HL-60 (cell line): ENCODE results near the gene GNAT1.
"Not testable (repeated sequence)": the region's sequence is repeated elsewhere in the genome, so short reads cannot be mapped to it uniquely, and the experiment has no call there.

ENCODE experiments used
- DNase-seq, 2 experiments: peaks; one replicate each; pipeline ENCODE4 v3.0.0-alpha.2; 2010 to 2020; ENCODE audit warnings: low read depth in 1 of 2, low spot score in 1 of 2
- H3K27ac ChIP-seq: fragments of 250-450 bp; sonication (Bioruptor Pico); replicated peaks from 2 replicates; pipeline ENCODE4 v1.5.1; 2020; ENCODE audit warnings: mild to moderate bottlenecking, moderate library complexity
- H3K27me3 ChIP-seq: fragments of 250-450 bp; sonication (Bioruptor Pico); 2 replicates; pipeline ENCODE4 v1.5.1; 2021; ENCODE audit warnings: mild to moderate bottlenecking, moderate library complexity; ENCODE audit not compliant: insufficient read depth, poor library complexity, severe bottlenecking
- H3K4me3 ChIP-seq: replicated peaks from 2 replicates; pipeline ENCODE4 v1.5.1; 2011; ENCODE audit warnings: mild to moderate bottlenecking, control low read depth, low read length; ENCODE audit not compliant: insufficient read depth
- GABPA ChIP-seq: IDR thresholded peaks from 2 replicates; pipeline ENCODE4 v1.6.1; 2012; ENCODE audit warnings: low read depth
- POLR2AphosphoS5 ChIP-seq: IDR thresholded peaks from 2 replicates; pipeline ENCODE4 v1.6.1; 2012; ENCODE audit warnings: low read depth
- SPI1 ChIP-seq: IDR thresholded peaks from 2 replicates; pipeline ENCODE4 v1.6.1; 2012; ENCODE audit warnings: low read depth, mild to moderate bottlenecking, borderline replicate concordance
- TF ChIP-seq, protein P1 (sequence below): IDR thresholded peaks from 2 replicates; pipeline ENCODE4 v1.6.1; 2012; ENCODE audit warnings: low read depth; ENCODE audit not compliant: insufficient replicate concordance
- TF ChIP-seq, protein P2 (sequence below): IDR thresholded peaks from one replicate; pipeline ENCODE4 v1.5.1; 2011; ENCODE audit warnings: low read length, control low read depth, inconsistent platforms; ENCODE audit not compliant: insufficient read depth

The GNAT1 gene

DNA sequence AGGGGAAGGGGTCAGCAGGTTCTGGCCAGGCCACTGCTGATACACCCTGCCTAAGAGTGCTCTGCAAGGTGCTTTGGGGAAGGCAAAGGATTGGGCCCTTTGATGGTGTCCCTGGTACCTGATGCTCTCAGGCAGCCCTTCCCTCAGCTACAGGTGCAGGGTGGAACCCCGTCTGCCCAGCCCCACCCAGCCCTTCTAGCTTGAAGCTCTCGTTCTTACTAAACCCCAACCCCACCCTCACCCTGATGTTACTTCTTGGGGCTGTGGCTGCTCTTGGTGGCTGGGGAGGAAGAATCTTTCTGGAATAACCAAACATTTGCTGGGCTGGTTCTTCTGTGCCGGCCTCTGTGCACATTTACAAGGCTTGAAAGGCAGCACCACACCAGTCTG, 51.0 kb downstream of the GNAT1 start:
- TF ChIP-seq, protein P1, sequence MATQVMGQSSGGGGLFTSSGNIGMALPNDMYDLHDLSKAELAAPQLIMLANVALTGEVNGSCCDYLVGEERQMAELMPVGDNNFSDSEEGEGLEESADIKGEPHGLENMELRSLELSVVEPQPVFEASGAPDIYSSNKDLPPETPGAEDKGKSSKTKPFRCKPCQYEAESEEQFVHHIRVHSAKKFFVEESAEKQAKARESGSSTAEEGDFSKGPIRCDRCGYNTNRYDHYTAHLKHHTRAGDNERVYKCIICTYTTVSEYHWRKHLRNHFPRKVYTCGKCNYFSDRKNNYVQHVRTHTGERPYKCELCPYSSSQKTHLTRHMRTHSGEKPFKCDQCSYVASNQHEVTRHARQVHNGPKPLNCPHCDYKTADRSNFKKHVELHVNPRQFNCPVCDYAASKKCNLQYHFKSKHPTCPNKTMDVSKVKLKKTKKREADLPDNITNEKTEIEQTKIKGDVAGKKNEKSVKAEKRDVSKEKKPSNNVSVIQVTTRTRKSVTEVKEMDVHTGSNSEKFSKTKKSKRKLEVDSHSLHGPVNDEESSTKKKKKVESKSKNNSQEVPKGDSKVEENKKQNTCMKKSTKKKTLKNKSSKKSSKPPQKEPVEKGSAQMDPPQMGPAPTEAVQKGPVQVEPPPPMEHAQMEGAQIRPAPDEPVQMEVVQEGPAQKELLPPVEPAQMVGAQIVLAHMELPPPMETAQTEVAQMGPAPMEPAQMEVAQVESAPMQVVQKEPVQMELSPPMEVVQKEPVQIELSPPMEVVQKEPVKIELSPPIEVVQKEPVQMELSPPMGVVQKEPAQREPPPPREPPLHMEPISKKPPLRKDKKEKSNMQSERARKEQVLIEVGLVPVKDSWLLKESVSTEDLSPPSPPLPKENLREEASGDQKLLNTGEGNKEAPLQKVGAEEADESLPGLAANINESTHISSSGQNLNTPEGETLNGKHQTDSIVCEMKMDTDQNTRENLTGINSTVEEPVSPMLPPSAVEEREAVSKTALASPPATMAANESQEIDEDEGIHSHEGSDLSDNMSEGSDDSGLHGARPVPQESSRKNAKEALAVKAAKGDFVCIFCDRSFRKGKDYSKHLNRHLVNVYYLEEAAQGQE = no peak
- TF ChIP-seq POLR2AphosphoS5 = no peak
- Histone ChIP-seq H3K27ac (peak overlapping the region; percentile 93), H3K27me3 (no peaks in the 10 kb centered on the region)

DNA sequence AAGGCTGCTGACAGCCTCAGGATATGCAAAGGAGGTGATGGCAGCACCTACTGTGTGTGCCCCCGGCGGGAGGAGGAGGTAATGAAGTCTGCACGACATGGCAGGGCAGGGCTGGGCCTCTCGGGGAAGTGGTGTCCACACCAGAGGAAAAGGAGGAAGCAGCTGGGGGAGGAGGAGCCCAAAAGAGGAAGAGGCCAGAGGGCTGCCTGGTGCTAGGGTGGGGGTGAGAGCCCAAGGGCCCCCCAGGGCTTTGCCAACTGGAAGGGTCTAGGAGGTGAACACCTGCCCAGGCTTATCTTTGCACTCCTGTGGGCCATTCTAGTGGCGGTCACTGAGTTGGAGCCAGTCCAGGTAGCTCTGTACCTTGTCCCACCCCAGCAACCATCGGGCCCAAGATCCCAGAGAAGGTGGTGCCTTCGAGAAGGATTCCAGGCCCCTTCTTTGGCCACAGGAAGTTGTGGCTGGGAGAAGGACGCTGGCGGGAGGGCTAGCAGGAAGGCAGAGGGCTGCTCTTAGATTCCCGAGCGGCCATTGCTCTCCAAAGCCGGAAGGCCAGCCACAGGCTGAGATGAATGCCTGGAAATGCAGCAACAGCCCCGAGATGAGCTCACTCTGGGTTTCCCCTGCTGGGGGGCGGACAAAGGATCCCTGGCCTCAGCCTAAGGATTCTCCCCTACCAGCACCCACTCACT, 51.6 kb downstream of the GNAT1 start:
- no peaks in the 10 kb centered on the region for H3K27me3 ChIP-seq
- H3K27ac ChIP-seq = peak overlapping the region; percentile 93
- H3K4me3 ChIP-seq = peak overlapping the region; percentile 24; the same call in 1 of the 2 replicates
- peak; percentile 85 to 99 for DNase-seq
- TF ChIP-seq, protein P1 = no peak
- TF ChIP-seq SPI1 (peak; percentile 99), POLR2AphosphoS5 (peak; percentile 92)

More for the DNA sequence above, 51.0 kb downstream of the GNAT1 start:
- no peak overlapping the region for H3K4me3 ChIP-seq
- no peak for DNase-seq

DNA sequence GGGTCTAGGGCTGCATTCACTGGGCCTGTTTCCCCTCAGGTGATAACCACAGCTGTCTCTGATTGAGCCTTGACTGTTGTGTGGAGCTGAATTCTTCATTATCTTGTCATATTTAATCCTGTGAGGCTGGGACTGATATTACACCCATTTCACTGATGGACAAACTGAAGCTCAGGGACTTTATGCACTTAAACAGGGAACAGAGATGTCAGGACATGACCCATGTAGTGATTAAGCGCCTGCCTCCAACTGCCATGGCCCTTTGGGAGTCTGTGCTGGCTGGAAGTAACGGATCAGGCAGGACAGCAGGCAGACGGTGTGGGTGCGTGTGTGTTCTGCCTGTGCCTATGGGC, 52.1 kb downstream of the GNAT1 start:
- Histone ChIP-seq H3K27ac (peak overlapping the region; percentile 93), H3K4me3 (peak overlapping the region; percentile 24; the same call in 1 of the 2 replicates), H3K27me3 (no peaks in the 10 kb centered on the region)
- no peak for DNase-seq
- TF ChIP-seq, protein P1 = no peak
- TF ChIP-seq SPI1 (no peak), GABPA (no peak), POLR2AphosphoS5 (no peak)
- TF ChIP-seq, protein P2, sequence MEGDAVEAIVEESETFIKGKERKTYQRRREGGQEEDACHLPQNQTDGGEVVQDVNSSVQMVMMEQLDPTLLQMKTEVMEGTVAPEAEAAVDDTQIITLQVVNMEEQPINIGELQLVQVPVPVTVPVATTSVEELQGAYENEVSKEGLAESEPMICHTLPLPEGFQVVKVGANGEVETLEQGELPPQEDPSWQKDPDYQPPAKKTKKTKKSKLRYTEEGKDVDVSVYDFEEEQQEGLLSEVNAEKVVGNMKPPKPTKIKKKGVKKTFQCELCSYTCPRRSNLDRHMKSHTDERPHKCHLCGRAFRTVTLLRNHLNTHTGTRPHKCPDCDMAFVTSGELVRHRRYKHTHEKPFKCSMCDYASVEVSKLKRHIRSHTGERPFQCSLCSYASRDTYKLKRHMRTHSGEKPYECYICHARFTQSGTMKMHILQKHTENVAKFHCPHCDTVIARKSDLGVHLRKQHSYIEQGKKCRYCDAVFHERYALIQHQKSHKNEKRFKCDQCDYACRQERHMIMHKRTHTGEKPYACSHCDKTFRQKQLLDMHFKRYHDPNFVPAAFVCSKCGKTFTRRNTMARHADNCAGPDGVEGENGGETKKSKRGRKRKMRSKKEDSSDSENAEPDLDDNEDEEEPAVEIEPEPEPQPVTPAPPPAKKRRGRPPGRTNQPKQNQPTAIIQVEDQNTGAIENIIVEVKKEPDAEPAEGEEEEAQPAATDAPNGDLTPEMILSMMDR = no peak

DNA sequence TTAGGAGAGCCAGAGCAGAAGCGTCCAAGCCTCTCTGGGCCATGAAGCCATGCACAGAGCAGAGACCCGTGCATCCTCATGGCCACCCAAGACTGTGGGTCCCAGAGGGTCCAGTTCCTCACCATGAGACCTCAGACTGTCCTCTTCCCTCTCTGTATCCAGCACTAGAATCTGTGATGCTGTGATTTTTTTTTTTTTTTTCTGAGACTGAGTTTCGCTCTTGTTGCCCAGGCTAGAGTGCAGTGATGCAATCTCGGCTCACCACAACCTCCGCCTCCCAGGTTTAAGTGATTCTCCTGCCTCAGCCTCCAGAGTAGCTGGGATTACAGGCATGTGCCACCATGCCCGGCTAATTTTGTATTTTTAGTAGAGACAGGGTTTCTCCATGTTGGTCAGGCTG, 53.4 kb downstream of the GNAT1 start:
- not testable (repeated sequence) for H3K27me3 ChIP-seq, H3K4me3 ChIP-seq
- H3K27ac ChIP-seq = peak overlapping the region; percentile 39
- peak in 1 of 2 experiments; percentile 55 for DNase-seq
